Measurements from ENCODE around the gene F10. TPM values are rescaled to one million over a fixed set of nuclear protein-coding genes. Genes with fewer than 3 reads are reported as not detected.

Gene F10
- total and polyA plus RNA-seq, 2 of the 13 experiments (the other 11 are each of a cell fraction or from before 2014, with no cell fraction given): 58.4 to 237 TPM

- TF ChIP-seq ZHX2 (IDR thresholded peaks at IDR 0.05; ENCODE audit: low read depth) (no peak), ZHX2 (CRISPR knock-in tag; IDR thresholded peaks at IDR 0.05; ENCODE audit: borderline replicate concordance) (no peak), ZNF33A (CRISPR knock-in tag; IDR thresholded peaks at IDR 0.05; ENCODE audit: borderline replicate concordance) (0 out of 2 replicates have a peak, but pooled peaks have one; percentile 61), KDM5B (CRISPR knock-in tag; IDR thresholded peaks at IDR 0.05; ENCODE audit: borderline replicate concordance) (no peak), ZFX (CRISPR knock-in tag; IDR thresholded peaks at IDR 0.05; ENCODE audit: low read depth) (no peak), ZBTB7A (CRISPR knock-in tag; IDR thresholded peaks at IDR 0.05) (no peak), RELA (CRISPR knock-in tag; IDR thresholded peaks at IDR 0.05) (no peak), ZBTB14 (CRISPR knock-in tag; IDR thresholded peaks at IDR 0.05) (no peak), ZMYM4 (CRISPR knock-in tag; IDR thresholded peaks at IDR 0.05) (no peak), MED8 (CRISPR knock-in tag; IDR thresholded peaks at IDR 0.05; ENCODE audit: insufficient replicate concordance) (peak; percentile 31), ZNF296 (CRISPR knock-in tag; conservative IDR thresholded peaks at IDR 0.05) (no peak), ZBTB2 (CRISPR knock-in tag; IDR thresholded peaks at IDR 0.05; ENCODE audit: low read depth) (0 out of 2 replicates have a peak, but pooled peaks have one; percentile 39), ATF5 (CRISPR knock-in tag; IDR thresholded peaks at IDR 0.05; ENCODE audit: low read depth) (no peak), ZSCAN5A (CRISPR knock-in tag; IDR thresholded peaks at IDR 0.05; ENCODE audit: borderline replicate concordance) (0 out of 2 replicates have a peak, but pooled peaks have one; percentile 8), BRD4 (CRISPR knock-in tag; IDR thresholded peaks at IDR 0.05) (peak; percentile 74), SNAPC2 (CRISPR knock-in tag; IDR thresholded peaks at IDR 0.05) (0 out of 2 replicates have a peak, but pooled peaks have one; percentile 25), PHF8 (CRISPR knock-in tag; IDR thresholded peaks at IDR 0.05) (no peak; the same call in 1 of the 2 replicates)
These were observed 31.5 kb downstream of the F10 start (continued) for GRCh38 chr13:113153810-113154748.
